Epithelial cell of prostate (primary cell): ENCODE results near the gene HAAO.
"Not testable (repeated sequence)": the region's sequence is repeated elsewhere in the genome, so short reads cannot be mapped to it uniquely, and the experiment has no call there.

Experiments used
- DNase-seq: peaks from one replicate; pipeline ENCODE4 v3.0.0-alpha.2; 2011; ENCODE audit warnings: low read depth, low spot score
- H3K27ac ChIP-seq: fragments of 450-650 bp; 2 replicates; pipeline ENCODE4 v1.5.1; 2017; ENCODE audit warnings: mild to moderate bottlenecking

Gene HAAO

DNA sequence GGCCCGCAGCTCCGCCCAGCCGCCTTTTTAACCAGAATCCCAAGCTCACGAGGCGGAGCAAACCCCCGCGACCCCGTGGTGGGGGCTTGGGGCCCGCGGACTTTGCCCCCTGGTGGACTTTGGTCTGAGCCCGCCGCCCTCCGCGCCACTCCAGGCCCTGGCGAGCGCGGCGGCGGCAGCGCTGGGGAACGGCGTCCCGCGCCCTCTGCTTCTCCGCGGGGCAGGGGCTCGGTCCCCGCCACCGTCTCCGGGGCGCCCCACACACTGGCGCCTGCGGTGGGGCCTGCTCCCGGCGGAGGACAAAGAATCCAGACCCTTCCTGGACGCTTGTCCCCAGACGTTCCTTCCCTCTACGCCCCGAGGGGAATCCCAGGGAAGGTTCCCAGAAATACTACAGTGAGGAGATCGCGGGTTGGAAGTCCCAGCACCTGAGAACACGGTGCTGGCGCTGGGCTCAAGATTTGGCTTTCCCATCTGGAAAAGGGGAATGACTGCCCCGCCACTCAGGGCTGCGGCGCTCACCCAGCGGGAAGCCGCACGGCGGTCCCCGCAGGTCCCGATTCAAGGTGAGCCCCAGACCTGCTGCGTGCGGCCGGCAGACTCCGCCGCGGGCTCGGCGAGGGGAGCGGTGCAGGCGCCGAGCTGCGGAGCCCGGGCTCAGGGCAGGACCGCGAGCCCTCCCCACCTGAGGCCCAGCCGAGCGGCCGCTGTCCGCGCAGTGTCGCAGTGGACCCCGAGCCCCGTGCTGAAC, at the start of gene HAAO:
Gene HAAO (minus strand): TSS at position 1 of the 751 bp plus-strand sequence. CDS start 47 bp downstream, outside the sequence.
- DNase-seq: no peak
- H3K27ac ChIP-seq: no peak within 1 kb of the TSS

DNA sequence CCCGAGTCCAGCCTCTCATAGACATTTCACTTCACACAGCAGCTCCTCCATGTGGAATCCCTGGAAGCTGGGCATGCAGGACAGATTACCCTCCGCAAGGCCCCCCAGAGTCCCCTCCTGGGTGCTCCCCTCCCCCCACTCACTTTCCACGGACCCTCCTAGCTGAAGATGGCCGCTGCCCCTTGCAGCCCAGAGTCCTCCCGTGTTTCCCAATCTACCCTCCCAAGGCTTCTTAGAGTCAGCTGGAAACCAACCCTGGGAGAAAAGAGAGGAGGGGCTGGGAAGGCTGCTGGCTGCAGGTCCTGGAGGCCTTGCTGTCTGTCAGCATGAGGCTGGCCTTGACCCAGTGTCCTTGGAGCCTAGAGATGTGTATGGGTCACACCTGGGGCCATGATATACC, 49.0 kb upstream of the HAAO start:
- no peak overlapping the region for H3K27ac ChIP-seq
- no peak for DNase-seq

DNA sequence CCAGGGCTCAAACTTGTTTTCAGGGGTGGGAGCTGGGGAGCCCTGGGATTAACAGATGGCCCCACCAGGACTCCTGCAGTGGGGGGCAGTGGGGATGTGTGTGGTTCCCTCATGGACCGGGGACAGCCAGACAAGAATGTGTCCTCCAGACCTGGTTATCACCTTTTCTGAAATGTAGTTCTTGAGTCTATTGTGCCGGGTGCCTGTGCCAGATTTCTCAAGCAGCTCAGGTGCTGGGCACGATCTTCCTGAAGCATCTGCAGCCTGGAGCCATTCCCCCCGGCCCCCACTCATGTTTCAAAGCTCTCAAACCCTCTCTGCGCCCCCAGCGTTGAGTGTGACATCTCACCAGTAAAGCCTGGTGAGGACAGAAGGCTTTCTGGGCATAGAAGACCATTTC, 48.4 kb upstream of the HAAO start:
- no peak for DNase-seq
- no peak overlapping the region for H3K27ac ChIP-seq

DNA sequence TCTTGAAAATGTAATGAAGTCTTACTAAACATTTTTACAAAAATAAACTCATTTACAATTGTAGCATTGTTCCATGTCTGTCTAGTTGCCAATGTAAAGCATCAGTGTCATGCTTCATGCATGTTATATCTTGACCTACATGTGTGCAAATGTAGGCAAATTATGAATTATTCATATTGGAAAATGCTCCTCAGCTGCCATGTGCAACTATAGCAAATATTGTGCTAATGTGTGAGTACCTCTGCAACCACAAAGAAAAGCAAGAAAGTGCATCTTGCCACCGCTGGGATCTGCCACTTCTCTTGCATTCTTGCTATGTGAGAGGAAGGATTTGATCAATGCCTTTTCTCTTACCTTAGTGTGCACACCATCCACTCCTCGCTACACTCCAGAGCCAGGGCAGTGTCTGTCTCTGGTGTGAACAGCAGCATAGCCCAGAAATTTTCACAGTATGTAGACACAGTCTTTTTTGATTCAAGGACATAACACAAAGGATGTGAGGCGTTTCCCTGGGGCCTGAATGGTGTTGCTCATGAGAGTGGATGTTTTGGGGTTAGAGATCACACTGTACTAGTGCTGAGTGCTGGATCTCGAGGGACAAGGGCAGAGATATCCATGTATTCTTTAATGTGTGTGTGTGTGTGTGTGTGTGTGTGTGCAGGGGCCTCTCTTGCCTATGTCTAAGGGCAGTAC, 47.6 kb upstream of the HAAO start:
- H3K27ac ChIP-seq: no peak overlapping the region
- DNase-seq: no peak

DNA sequence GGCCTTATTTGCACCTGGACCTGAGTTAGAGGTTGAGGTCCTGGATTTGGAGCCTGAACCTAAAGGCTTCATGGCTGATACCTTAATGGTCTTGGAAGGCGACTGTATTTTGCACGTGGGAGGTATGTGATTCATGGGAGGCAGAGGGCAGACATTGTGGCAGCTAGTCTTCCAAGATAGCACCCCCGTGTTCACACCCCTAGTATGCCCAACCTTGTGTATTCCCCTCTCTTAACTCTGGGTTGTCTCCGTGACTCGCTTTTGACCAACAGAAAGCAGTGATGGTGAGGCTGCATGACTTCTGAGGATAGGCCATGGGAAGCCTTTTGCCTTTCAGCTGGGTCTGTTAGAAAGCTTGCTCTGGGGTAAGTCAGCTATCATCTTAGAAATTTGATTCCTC, 45.8 kb upstream of the HAAO start:
- H3K27ac ChIP-seq: no peak overlapping the region
- no peak for DNase-seq

DNA sequence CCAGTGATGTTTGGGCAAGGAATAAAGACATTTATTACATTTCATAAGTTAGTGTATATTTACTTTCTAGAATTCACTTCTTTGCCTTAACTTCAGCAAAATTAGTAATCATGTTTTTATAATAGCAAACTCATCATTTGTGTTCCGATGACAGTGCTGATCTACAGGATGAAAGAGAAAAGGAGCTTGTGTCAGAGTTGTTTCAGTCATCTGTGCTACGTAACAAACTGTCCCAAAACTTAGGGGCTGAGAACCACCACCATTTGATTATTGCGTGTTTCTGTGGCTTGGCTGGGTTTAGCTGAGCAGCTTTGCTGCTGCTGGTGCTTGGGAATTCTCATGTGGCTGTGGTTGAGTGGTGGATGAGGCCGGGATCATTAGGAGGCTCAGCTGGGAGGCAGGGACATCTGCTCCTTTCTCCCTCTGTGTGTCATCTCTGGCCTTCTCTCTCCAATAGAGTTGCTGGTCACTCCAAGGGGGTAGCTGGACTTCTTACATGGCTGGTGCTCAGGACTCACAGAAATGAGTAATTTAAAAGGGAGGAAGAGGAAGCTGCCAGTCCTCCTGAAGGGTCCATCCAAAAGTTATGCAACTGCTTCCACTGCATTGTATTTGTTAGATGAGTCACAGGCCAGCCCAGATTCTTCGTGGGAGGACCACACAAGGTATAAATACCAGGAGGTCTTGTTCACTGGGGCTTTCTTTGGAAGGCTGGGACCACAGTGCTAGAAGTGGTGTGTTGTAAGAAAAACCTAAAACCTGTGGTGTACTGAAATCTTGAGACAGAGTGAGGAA, 43.4 kb upstream of the HAAO start:
- peak; percentile 85 for DNase-seq
- peak overlapping the region; percentile 83 for H3K27ac ChIP-seq

DNA sequence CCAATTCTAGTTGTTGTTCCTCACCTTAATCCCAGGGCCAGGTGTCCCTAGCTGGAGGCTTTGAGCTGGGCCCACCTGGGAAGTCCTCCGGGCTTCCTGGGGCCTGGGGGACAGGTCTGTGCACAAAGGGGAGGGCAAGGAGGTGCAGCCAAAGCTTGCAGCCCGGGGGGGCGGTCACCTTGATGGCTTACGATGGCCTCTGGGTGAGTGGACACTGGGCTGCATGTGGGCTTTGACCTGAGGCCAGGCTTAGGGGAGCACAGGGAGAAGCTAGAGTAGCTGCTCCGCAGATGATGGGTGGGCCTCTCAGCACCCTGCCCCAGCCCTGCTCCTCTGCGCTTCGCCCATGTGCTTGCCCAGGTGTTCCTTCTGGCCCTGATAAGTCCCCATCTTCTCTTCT, 41.8 kb upstream of the HAAO start:
- DNase-seq: no peak
- H3K27ac ChIP-seq: no peak overlapping the region

DNA sequence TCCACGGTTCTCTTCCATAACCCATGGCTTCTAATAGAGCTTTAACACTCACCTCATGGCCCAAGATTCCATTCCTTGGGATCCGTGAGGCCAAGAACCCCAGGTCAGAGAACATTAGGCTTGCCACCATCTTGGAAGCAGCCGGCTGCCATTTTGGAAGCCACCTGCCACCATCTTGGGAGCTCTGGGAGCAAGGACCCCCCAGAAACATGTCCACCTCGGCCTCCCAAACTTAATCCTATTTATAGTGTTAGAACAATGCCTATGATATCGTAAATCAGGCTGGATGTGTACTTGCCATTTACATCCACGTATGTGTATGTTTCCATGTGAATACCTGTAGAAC, 39.9 kb upstream of the HAAO start:
- DNase-seq: no peak
- H3K27ac ChIP-seq: no peak overlapping the region

DNA sequence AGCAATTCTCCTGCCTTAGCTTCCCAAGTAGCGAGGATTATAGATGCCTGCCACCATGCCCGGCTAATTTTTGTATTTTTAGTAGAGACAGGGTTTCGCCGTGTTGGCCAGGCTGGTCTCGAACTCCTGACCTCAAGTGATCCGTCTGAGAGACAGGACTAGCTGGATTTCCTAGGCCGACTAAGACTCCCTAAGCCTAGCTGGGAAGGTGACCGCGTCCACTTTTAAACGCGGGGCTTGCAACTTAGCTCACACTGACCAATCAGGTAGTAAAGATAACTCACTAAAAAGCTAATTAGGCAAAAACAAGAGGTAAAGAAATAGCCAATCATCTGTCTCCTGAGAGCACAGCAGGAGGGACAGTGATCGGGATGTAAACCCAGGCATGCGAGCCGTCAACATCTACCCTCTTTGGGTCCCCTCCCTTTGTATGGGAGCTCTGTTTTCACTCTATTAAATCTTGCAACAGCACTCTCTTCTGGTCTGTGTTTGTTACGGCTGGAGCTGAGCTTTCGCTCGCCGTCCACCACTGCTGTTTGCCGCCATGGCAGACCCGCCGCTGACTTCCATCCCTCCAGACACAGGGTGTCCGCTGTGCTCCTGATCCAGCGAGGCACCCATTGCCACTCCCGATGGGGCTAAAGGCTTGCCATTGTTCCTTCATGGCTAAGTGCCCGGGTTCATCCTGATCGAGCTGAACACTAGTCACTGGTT, 39.3 kb upstream of the HAAO start:
- not testable (repeated sequence) for DNase-seq, H3K27ac ChIP-seq

DNA sequence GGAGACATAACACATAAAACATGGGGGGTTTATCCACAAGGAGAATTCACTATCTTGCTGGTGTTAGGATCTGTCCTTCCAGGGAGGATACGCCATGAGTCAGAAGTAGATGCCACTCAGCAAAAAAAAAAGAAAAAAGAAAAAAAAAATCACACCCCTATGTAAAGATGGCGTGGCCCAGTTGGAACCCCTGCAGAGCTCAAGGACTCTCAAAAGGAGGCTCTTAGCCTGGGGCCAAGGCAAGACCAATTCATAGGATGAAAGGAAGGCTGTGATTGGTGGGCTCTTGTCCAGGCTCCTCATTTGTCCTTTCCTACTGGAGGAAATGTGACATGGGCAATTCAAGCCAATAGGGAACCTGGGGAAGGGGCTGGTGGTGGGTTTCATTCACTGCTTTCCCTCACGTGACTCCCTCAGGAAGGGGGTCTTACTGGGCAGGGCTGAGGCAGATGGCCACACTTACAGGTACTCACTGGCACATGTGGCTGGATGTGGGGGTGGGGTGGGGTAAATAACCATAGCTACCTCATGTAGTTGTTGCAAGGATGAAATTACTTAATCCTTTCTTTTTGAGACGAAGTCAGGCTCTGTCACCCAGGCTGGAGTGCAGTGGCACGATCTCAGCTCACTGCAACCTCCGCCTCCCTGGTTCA, 38.7 kb upstream of the HAAO start:
- DNase-seq: no peak

DNA sequence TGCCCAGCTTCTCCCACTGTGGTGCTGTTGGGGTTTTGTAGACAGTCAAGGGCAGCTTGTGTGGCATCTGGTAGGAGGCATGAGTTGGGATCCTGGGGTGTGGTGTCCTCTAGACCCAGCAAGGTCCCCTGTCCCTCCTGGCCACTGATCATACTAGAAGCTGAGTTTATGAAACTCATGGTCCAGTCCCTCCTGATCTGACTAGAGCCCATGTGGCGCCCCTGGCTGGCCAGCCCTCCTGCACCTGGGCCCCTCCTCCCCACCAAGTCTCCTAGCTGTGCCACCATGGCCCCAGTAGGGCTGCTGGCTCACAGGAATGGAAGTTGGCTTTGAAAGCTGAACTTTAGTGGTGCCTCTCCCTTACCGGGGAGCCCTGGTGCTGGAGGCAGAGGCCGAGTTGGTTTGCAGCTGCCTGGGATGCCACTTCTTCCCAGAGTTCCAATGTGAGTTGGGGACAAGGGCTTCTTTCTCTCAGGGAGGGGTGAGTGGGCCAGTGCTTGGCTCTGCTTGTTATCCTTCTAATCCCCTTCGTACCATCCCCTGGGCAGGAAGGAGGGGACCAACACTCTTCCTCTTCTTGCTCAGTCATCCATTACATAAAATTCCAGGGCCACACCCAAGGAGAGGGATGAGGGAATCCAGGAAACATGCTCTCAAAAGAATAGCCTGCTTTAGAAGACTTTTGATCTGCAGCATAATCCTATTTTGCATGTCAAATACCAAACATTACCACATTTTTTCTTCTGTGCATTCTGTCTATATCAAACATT, 37.5 kb upstream of the HAAO start:
- DNase-seq: no peak
- no peak overlapping the region for H3K27ac ChIP-seq

More for the DNA sequence above, 38.7 kb upstream of the HAAO start:
- H3K27ac ChIP-seq: no peak overlapping the region

DNA sequence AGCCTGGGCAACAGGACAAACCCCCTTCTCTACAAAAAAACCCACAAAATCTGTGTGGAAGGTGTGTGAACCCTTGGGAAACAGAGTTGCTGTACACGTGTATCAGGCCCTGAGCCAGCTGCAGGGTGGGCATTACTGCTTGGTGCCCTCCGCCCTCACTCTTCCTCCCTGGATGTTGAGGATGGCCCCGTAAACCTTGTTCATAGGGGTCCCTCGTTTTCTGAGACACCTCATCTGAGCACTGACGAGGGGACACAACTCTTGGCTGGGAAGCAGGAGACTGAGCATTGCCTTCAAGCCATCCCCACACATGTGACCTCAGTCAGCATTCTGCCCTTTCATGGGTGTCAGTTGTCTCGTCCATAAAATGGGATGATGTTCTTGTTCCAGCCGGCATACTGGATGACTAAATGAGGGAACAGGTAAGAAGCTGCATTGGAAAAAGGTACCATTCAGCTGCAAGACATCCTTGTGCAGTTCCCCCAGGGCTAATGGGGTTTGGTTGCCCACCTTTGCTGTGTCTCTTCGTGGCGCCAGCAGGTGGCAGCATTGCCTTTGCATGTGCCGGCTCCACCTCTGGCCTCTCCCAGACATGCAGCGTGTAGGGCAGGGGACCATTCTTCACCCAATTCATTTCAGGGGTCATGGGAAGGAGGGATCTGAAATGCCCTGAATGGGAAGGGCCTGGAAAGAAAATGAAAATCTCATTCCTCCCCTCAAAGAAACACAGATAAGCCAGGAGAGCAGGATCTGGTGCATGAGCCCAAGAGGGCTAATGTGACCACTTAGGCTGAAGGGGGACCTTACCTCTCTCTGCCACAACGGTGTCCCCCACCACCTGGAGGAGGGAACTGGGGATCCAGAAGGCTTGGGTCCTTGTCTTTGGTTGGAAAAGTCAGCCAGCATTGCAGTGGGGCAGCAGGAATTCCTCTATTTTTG, 36.4 kb upstream of the HAAO start:
- DNase-seq: no peak

DNA sequence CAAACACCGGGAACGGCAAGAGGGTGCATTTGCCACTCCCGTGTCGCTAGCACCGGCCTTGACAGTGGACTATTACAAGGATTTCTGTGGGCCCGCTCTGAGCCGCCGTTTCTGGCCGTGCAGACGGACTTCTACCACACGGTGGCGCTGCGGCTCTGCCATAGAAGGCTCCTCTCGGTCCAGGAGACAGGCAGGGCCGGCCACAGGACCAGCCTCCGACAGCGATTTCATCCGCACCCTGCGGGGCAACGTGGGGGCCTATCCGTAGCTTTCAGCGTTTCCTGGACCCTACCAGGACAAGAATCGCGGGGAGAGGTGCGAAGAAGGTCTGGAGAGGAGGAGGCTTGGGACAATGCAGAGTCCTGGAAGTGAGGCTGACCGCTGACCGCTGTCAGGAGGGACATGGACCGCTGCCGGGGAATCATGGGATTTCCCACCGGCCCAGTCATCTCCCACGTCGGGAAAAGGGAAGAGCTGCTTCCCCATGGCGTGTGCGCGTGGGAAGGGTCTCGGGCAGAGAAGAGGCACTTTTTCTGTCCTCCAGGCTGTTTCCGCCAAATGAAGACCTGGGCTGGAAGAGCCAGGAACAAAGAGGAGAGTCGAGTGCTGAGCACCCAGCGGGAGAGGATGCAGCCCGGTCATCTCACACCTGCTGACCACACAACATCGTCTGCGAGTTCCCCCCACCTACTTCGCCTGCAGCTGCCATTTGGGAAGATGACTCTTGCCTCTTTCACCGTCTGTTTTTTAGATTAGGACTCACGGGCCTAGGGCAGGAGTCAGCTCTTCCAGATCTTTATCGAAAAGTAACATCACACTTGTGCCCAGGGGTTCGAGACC, 35.5 kb upstream of the HAAO start:
- no peak overlapping the region for H3K27ac ChIP-seq
- DNase-seq: no peak

More for the DNA sequence above, 36.4 kb upstream of the HAAO start:
- no peak overlapping the region for H3K27ac ChIP-seq

DNA sequence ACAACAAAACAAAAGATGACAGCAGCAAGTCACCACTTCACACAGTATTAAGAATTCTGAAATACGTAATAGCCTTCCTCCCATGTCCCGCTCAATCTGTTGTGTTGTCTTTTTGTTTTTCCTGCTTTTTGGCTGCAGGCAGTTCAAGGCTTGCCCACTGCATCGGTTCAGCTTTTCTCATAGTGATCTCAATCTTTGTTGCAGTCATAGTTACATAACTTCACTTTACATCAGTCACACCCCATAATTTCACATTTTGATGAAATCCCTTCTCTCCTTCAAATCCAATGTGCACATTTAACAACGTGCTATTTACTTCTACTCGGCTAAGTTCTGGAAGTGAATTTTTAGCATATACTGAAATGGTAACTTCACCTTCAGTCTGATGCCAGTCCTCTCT, 33.8 kb upstream of the HAAO start:
- DNase-seq: no peak
- no peak overlapping the region for H3K27ac ChIP-seq

DNA sequence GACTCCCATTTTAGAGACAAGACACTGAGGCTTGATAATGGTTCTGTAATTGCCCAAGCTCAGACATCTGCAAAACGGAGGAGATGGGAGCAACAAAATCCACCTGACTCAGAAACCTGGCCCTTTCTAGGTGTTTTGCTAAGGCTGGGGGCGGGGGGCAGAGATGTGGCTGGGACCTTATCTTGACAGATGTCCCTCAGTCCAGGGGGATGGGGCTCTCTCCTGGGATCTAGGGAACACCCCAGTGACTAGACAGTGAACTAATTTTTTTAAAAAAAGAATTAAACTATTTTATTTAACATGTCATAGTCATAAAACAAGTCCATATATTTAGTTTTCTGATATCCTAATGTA, 32.0 kb upstream of the HAAO start:
- no peak overlapping the region for H3K27ac ChIP-seq

DNA sequence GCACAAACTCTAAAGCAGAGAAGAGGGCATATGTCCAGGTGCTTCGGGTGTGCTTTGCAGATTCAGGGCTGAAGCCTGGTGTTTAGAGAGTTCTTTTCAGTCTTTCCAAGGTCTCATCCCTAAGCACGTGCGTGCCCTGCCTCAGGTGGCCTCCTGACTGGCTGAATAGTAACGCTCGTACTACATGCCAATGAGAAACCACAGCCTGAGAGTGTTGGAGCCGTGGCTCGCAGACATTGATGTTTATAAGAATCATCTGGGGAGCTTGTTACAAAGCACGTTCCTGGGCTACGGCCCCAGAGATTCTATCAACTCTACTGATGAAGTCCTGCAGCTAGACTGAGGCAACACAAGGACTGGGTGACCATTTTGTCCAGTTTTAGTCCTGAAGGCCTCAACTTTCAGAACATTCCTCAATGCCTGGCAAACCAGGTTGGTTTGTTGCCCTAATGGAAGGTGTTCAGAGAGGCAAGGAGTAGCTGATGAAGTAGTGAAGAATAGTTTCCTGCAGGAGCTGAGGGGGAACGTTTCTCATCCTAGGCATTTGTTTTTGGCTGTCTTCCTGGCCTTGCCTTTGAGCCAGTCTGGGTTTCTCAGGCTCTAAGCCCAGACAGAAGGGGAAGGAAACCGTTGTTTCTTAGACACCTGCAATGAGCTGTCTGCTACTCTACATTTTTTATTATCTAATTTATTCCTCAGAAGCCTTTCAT, 31.5 kb upstream of the HAAO start:
- H3K27ac ChIP-seq: no peak overlapping the region
- no peak for DNase-seq

More for the DNA sequence above, 32.0 kb upstream of the HAAO start:
- no peak for DNase-seq

DNA sequence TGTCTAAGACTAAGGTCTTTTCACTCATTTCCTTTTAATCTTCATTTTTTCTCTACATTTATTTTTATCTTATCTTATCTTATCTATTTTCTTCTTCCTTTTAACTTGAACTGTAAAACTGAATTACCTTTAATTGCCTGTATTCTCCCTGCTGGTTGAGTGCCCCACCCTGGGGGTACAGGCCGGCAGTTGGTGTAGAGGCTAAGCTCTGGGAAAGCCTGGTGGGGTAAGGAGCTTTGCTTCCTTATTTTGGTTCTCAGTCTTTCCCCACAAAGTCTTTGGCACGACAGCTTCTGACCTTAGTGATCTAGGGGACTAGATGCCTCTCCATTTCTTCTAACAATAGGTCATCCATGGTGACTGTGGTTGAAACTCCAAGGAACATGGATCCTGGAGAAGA, 26.8 kb upstream of the HAAO start:
- DNase-seq: no peak
- no peak overlapping the region for H3K27ac ChIP-seq
